HepG2 (cell line): Measurements from ENCODE around the gene SRSF12. TPM values are rescaled to one million over a fixed set of nuclear protein-coding genes. Genes with fewer than 3 reads are reported as not detected.

Experiments
- ATAC-seq: fragments of 200-7000 bp; cut with Tn5 transposase; 3 replicates; pipeline ENCODE4 v1.9.1; 2020; ENCODE audit warnings: mild to moderate bottlenecking, moderate library complexity
- BruUV-seq: library from RNA; stranded (reverse); fragments of 400-500 nt; replicated peaks from 2 replicates; lab custom pipeline; 2021; lab: Mats Ljungman, UMichigan
- CTCF ChIA-PET: fragments of 300-600 bp; formaldehyde crosslinking; extraction: SDS; loops from one replicate; lab custom pipeline; 2021; ENCODE audit warnings: low total read pairs, inconsistent platforms, low intra/inter-chr PET ratio; lab: Yijun Ruan, JAX
- POLR2A ChIA-PET: fragments of 350-600 bp; sonication (Branson Sonifier 250); formaldehyde crosslinking; loops from one replicate; lab custom pipeline; 2020; ENCODE audit warnings: antibody characterized with exemption, inconsistent platforms; lab: Yijun Ruan, JAX
- DNase-seq: peaks from one replicate; pipeline ENCODE4 v3.0.0-alpha.2; 2015; ENCODE audit warnings: low spot score
- FAIRE-seq: peaks from 3 replicates; lab custom pipeline; 2011; peaks lifted over from hg19 to GRCh38; lab: Jason Lieb, UNC
- H2AFZ ChIP-seq: one replicate; pipeline ENCODE4 v1.6.1; 2011; ENCODE audit warnings: low read length, inconsistent platforms
- H3K27ac ChIP-seq: fragments of 300-600 bp; 3 replicates; pipeline ENCODE4 v1.8.0; 2011; ENCODE audit warnings: mixed run types, mild to moderate bottlenecking, mixed read lengths, low read length, inconsistent platforms; ENCODE audit not compliant: insufficient read depth; ENCODE audit errors: extremely low read length
- H3K27me3 ChIP-seq, 2 experiments: fragments of 200-600 bp in 1 of 2; 2 replicates in 1 of 2; 3 replicates in 1 of 2; pipeline versions ENCODE4 v1.6.0 to v1.8.0; 2011; ENCODE audit warnings: low read length in 2 of 2, mild to moderate bottlenecking in 2 of 2, moderate library complexity in 2 of 2, inconsistent platforms in 1 of 2; ENCODE audit not compliant: insufficient read depth in 2 of 2, control insufficient read depth in 1 of 2
- H3K36me3 ChIP-seq, 2 experiments: fragments of 200-600 bp in 1 of 2; replicated peaks in 1 of 2; 2 replicates in 1 of 2; 3 replicates in 1 of 2; pipeline versions ENCODE4 v1.5.1 to v1.8.0; 2011; ENCODE audit warnings: low read length in 2 of 2, inconsistent platforms in 1 of 2; ENCODE audit not compliant: insufficient read depth in 2 of 2, control insufficient read depth in 1 of 2
- H3K4me1 ChIP-seq: 2 replicates; pipeline ENCODE4 v1.5.1; 2012; ENCODE audit warnings: low read length, inconsistent platforms; ENCODE audit not compliant: insufficient read depth
- H3K4me2 ChIP-seq: 2 replicates; pipeline ENCODE4 v1.6.0; 2011; ENCODE audit warnings: low read depth, low read length, inconsistent platforms
- H3K4me3 ChIP-seq, 3 experiments: fragments of 200-600 bp in 1 of 3; sonication (generic), shearing (Covaris generic) in 1 of 3; replicated peaks in 1 of 3; 2 replicates each; pipeline ENCODE4 v1.5.1; 2011 to 2016; ENCODE audit warnings: low read length in 3 of 3, inconsistent platforms in 2 of 3, low read depth in 2 of 3, mild to moderate bottlenecking in 2 of 3, control low read depth in 1 of 3, mixed read lengths in 1 of 3; ENCODE audit not compliant: insufficient read depth in 1 of 3
- H3K79me2 ChIP-seq: one replicate; pipeline ENCODE4 v1.6.1; 2011; ENCODE audit warnings: low read length, inconsistent platforms; ENCODE audit not compliant: insufficient read depth
- H3K9ac ChIP-seq: 2 replicates; pipeline ENCODE4 v1.6.0; 2011; ENCODE audit warnings: mild to moderate bottlenecking, low read depth, low read length, inconsistent platforms; ENCODE audit not compliant: insufficient read depth
- H3K9me3 ChIP-seq: 2 replicates; pipeline ENCODE4 v1.5.1; 2012; ENCODE audit warnings: mild to moderate bottlenecking, low read length
- H4K20me1 ChIP-seq: 2 replicates; pipeline ENCODE4 v1.6.0; 2011; ENCODE audit warnings: inconsistent platforms, mild to moderate bottlenecking, low read length, moderate library complexity; ENCODE audit not compliant: insufficient read depth
- ATF4 ChIP-seq, 2 experiments: fragments of 450-650 bp in 1 of 2; sonication (generic) in 1 of 2; formaldehyde crosslinking; IDR thresholded peaks; 2 replicates each; pipeline versions ENCODE4 v1.5.0 to v1.8.0; 2020 to 2022; ENCODE audit warnings: mild to moderate bottlenecking in 1 of 2, missing genetic modification reagents in 1 of 2
- ISX ChIP-seq: sonication (generic); formaldehyde crosslinking; conservative IDR thresholded peaks from 2 replicates; pipeline ENCODE4 v1.5.0; 2020; ENCODE audit warnings: missing genetic modification reagents
- NCOA1 ChIP-seq: sonication (generic); formaldehyde crosslinking; IDR thresholded peaks from 2 replicates; pipeline ENCODE4 v1.9.0; 2021; ENCODE audit warnings: missing genetic modification reagents
- SRSF9 ChIP-seq: fragments of 200-400 bp; formaldehyde crosslinking; IDR thresholded peaks from 2 replicates; pipeline ENCODE4 v1.6.1; 2018; ENCODE audit warnings: borderline replicate concordance, mild to moderate bottlenecking, low read depth, low read length; ENCODE audit not compliant: insufficient read depth, poor library complexity, severe bottlenecking
- TEAD3 ChIP-seq: optimal IDR thresholded peaks from 2 replicates; pipeline ENCODE3; 2016; ENCODE audit warnings: borderline replicate concordance
- ZBTB14 ChIP-seq: sonication (generic); formaldehyde crosslinking; IDR thresholded peaks from 2 replicates; pipeline ENCODE4 v1.4.0; 2020; ENCODE audit warnings: missing genetic modification reagents
- ZNF136 ChIP-seq: sonication (generic); formaldehyde crosslinking; IDR thresholded peaks from 2 replicates; pipeline ENCODE4 v1.8.1; 2022; ENCODE audit warnings: low read depth, mild to moderate bottlenecking, moderate library complexity, missing genetic modification reagents
- ZNF275 ChIP-seq: sonication (generic); formaldehyde crosslinking; IDR thresholded peaks from 2 replicates; pipeline ENCODE4 v1.8.0; 2022; ENCODE audit warnings: missing genetic modification reagents, mild to moderate bottlenecking, inconsistent platforms, borderline replicate concordance
- ZNF547 ChIP-seq: sonication (generic); formaldehyde crosslinking; IDR thresholded peaks from 2 replicates; pipeline ENCODE4 v1.5.1; 2020; ENCODE audit warnings: mild to moderate bottlenecking, missing genetic modification reagents
- ZNF792 ChIP-seq: IDR thresholded peaks from 2 replicates; pipeline ENCODE4 v1.6.1; 2016
- WGBS: methylation state at CpG from one replicate; pipeline ENCODE4 v1.1.6; 2017; ENCODE audit warnings: low lambda C conversion rate; 5-methylcytosine and 5-hydroxymethylcytosine counted together
- in situ Hi-C: cut with HindIII; loops from 2 replicates; pipeline ENCODE4 v1.10.0; 2017; ENCODE audit warnings: low pct_unique_long_range_greater_than_20kb; ENCODE audit not compliant: extremely low pct_ligation_motif_present
- intact Hi-C: fragments of 100-400 bp; cut with micrococcal nuclease; formaldehyde crosslinking; loops from one replicate; pipeline ENCODE4 v1.10.0; 2022; ENCODE audit not compliant: unreplicated experiment
- polyA plus RNA-seq, 8 experiments: library from polyadenylated mRNA; depleted of rRNA in 3 of 8; stranded (reverse) in 7 of 8; unstranded in 1 of 8; fragments of >200 nt; fragmentation: Illumina TruSeq in 4 of 8; extraction: Trizol in 4 of 8; gene quantifications; 2 replicates each; pipeline versions ENCODE4 v1.2.1 to v1.2.3, GENCODE V29; 2011 to 2016; ENCODE audit warnings: low read depth in 4 of 8, missing spikeins in 1 of 8, mixed read lengths in 1 of 8; ENCODE audit not compliant: insufficient read depth in 1 of 8
- total RNA-seq, 5 experiments: library from RNA; depleted of rRNA; stranded (reverse); fragments of >200 nt; fragmentation: Illumina TruSeq; extraction: Trizol; gene quantifications; 2 replicates each; pipeline ENCODE4 v1.2.3, GENCODE V29; 2016; ENCODE audit warnings: low read depth in 1 of 5

Gene SRSF12
- total and polyA plus RNA-seq, 2 of the 13 experiments (the other 11 are each of a cell fraction or from before 2014, with no cell fraction given), result 1.7 to 1.9 TPM

GRCh38 chr6:89048985-89049384 is 68.9 kb downstream of the SRSF12 start:
- Histone ChIP-seq H2AFZ (no peak overlapping the region), H3K36me3 (no peaks in the 10 kb centered on the region), H3K27ac (no peak overlapping the region), H3K4me1 (peaks cover 26% of the 10 kb centered on the region), H3K9me3 (no peaks in the 10 kb centered on the region), H3K79me2 (no peaks in the 10 kb centered on the region), H3K4me3 (no peak overlapping the region), H3K9ac (no peak overlapping the region), H3K4me2 (no peak overlapping the region), H4K20me1 (no peaks in the 10 kb centered on the region), H3K27me3 (0 out of 5 replicates have a peak, but pooled peaks cover 0 to 3% of the 10 kb centered on the region in 2 experiments)
- intact Hi-C loops (no loop called here), in situ Hi-C loops (no loop called here)
- FAIRE-seq, result no peak
- no peak for DNase-seq
- 88% methylated on average over 1 of the region's 1 CpG for WGBS
- no peak for TF ChIP-seq TEAD3 (CRISPR knock-in tag)
- TF ChIP-seq ZNF547, result no peak
- no peak for TF ChIP-seq ZNF275 (CRISPR knock-in tag)
- TF ChIP-seq NCOA1 (CRISPR knock-in tag), result no peak
- TF ChIP-seq ZNF136, result no peak
- no peak for TF ChIP-seq SRSF9
- TF ChIP-seq ISX (CRISPR knock-in tag), result no peak
- TF ChIP-seq ZBTB14 (CRISPR knock-in tag), result no peak
- TF ChIP-seq ATF4 (CRISPR knock-in tag; IDR thresholded peaks at IDR 0.05), result no peak
- TF ChIP-seq ZNF792 (CRISPR knock-in tag), result no peak
- ATAC-seq, result no peak
- ChIA-PET POLR2A (no interaction called here), CTCF (no interaction called here)
- no TSS peak for BruUV-seq
